Stimulated activated CD4-positive, alpha-beta T cell treated with anti-CD3 and anti-CD28 coated beads, Interleukin-1b, Interleukin-23, amount 100 ng/mL, for 4 hours (primary cell): Measurements from ENCODE around the gene SLC66A1.

Source experiments
- DNase-seq, 2 donors: peaks; one replicate each; pipeline ENCODE4 v3.0.0-alpha.2; 2020; ENCODE audit warnings: low read depth in 2 of 2

Gene SLC66A1

GRCh38 chr1:19305880-19306279 is 6.2 kb upstream of the SLC66A1 start:
- DNase-seq = no peak

- DNase-seq = no peak
Observed at GRCh38 chr1:19306941-19307340, 5.2 kb upstream of the SLC66A1 start.

- no peak for DNase-seq
Observed at GRCh38 chr1:19307794-19308508, 4.2 kb upstream of the SLC66A1 start.

- no peak for DNase-seq
Observed at GRCh38 chr1:19308509-19308907, 3.6 kb upstream of the SLC66A1 start.

- no peak for DNase-seq
Observed at GRCh38 chr1:19309123-19309813, 2.9 kb upstream of the SLC66A1 start.

GRCh38 chr1:19310061-19310460 is 2.1 kb upstream of the SLC66A1 start:
- no peak for DNase-seq

- no peak for DNase-seq
Observed at GRCh38 chr1:19310720-19311502, 1.2 kb upstream of the SLC66A1 start.

- no peak for DNase-seq
Observed at GRCh38 chr1:19311503-19311930, 609 bp upstream of the SLC66A1 start.

GRCh38 chr1:19312782-19313635 is 883 bp downstream of the SLC66A1 start:
- DNase-seq = no peak

GRCh38 chr1:19313636-19313959 is 1.5 kb downstream of the SLC66A1 start:
- no peak for DNase-seq

- DNase-seq = no peak
Observed at GRCh38 chr1:19313961-19314882, 2.1 kb downstream of the SLC66A1 start.

GRCh38 chr1:19315378-19316198 is 3.5 kb downstream of the SLC66A1 start:
- no peak for DNase-seq

GRCh38 chr1:19317126-19317910 is 5.2 kb downstream of the SLC66A1 start:
- DNase-seq = no peak

GRCh38 chr1:19319196-19319595 is 7.1 kb downstream of the SLC66A1 start:
- DNase-seq = no peak

- DNase-seq = no peak
Observed at GRCh38 chr1:19321071-19321470, 8.9 kb downstream of the SLC66A1 start.

- DNase-seq = no peak
Observed at GRCh38 chr1:19322481-19322880, 10.4 kb downstream of the SLC66A1 start.

GRCh38 chr1:19323987-19324664 is 12.0 kb downstream of the SLC66A1 start:
- no peak for DNase-seq

- no peak for DNase-seq
Observed at GRCh38 chr1:19324665-19324990, 12.5 kb downstream of the SLC66A1 start.
